ENCODE results near the gene MEIS2.

GRCh38 chr15:36917411-36918267 is 182.7 kb downstream of the MEIS2 start:
- TF ChIP-seq POLR2A (IDR thresholded peaks at IDR 0.05; ENCODE audit: low read length) = no peak
- TF ChIP-seq GATA1 (IDR thresholded peaks at IDR 0.05; ENCODE audit: low read depth, low read length) = no peak
